ENCODE measurements around the gene BTNL8. TPM values are rescaled to one million over a fixed set of nuclear protein-coding genes. Genes with fewer than 3 reads are reported as not detected.

Gene BTNL8
- total RNA-seq, 4 donors from 2014 or later, result 2.9 TPM; not detected in 3

DNA sequence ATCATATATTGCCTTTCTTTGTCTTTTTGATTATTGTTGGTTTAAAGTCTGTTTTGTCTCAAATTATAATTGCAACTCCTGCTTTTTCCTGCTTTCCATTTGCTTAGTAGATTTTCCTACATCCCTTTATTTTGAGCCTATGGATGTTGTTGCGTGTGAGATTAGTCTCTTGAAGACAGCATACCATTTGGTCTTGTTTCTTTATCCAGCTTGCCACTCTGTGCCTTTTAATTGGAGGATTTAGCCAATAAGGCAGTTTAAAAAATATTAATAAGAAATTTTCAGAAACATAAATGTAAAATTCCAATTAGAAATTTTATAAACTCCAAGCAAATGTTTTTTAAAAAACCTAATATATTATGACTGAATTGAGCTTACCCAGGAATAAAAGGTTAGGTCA lies 24.0 kb downstream of the BTNL8 start:
- no peak for DNase-seq
- Histone ChIP-seq H3K4me3 (no peak overlapping the region), H3K4me1 (no peaks in the 10 kb centered on the region), H3K27ac (no peak overlapping the region), H3K27me3 (peaks cover 0 to 4% of the 10 kb centered on the region in 2 donors), H3K36me3 (no peaks in the 10 kb centered on the region), H3K9me3 (peaks cover 0 to 2% of the 10 kb centered on the region in 2 donors)
- TF ChIP-seq, protein P1, sequence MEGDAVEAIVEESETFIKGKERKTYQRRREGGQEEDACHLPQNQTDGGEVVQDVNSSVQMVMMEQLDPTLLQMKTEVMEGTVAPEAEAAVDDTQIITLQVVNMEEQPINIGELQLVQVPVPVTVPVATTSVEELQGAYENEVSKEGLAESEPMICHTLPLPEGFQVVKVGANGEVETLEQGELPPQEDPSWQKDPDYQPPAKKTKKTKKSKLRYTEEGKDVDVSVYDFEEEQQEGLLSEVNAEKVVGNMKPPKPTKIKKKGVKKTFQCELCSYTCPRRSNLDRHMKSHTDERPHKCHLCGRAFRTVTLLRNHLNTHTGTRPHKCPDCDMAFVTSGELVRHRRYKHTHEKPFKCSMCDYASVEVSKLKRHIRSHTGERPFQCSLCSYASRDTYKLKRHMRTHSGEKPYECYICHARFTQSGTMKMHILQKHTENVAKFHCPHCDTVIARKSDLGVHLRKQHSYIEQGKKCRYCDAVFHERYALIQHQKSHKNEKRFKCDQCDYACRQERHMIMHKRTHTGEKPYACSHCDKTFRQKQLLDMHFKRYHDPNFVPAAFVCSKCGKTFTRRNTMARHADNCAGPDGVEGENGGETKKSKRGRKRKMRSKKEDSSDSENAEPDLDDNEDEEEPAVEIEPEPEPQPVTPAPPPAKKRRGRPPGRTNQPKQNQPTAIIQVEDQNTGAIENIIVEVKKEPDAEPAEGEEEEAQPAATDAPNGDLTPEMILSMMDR (IDR thresholded peaks at IDR 0.05), result no peak
- no peak for TF ChIP-seq POLR2A (IDR thresholded peaks at IDR 0.05)
- intact Hi-C loops (cut with DNase I; ENCODE audit: low total_unique reads), result no loop called here

DNA sequence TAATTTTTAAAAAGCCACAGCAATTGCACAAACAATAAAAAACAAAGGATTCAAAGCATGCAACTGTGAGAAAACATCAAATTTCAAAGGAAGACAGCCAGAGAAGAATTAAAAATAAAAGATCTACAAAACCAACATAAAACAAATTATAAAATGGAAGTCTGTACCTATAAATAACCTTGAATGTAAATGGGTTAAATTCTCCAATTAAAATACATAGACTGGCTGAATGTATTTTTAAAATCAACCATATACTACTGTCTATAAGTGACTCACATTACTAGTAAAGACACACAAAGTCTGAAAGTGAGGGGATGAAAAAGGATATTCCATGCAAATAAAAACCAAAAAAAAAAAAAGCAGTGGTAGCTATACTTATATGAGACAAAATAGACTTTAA lies 33.7 kb downstream of the BTNL8 start:
- Histone ChIP-seq H3K4me1 (no peaks in the 10 kb centered on the region), H3K27me3 (no peaks in the 10 kb centered on the region), H3K36me3 (no peaks in the 10 kb centered on the region), H3K4me3 (no peak overlapping the region), H3K27ac (no peak overlapping the region), H3K9me3 (no peaks in the 10 kb centered on the region)
- intact Hi-C loops (cut with DNase I; ENCODE audit: low total_unique reads), result no loop called here
- no peak for DNase-seq
- TF ChIP-seq, protein P1 (IDR thresholded peaks at IDR 0.05), result no peak

DNA sequence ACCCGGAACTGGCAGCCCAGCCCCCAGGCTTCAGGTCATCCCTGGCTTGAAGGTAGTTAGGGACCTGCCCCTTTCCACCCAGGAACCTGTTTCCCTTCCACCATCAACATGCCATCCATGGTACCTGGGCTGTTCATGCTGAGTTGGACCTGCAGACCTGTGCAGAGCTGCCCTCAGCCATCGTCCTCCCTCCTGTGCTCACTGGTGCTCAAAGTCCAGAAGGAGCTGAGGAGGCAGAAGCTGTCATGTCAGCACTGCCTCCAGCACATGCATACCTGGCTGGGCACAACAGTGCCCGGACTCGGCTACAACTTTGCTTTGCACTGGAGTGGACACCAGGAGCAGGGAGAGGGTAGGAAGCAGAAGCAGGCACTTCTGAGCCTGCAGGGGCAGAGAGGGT lies 36.2 kb downstream of the BTNL8 start:
- Histone ChIP-seq H3K27me3 (no peaks in the 10 kb centered on the region), H3K36me3 (no peaks in the 10 kb centered on the region), H3K4me1 (no peaks in the 10 kb centered on the region), H3K4me3 (no peak overlapping the region), H3K27ac (no peak overlapping the region), H3K9me3 (no peaks in the 10 kb centered on the region)
- intact Hi-C loops (cut with DNase I; ENCODE audit: low total_unique reads), result no loop called here
- DNase-seq, result no peak
- no peak for TF ChIP-seq POLR2A (IDR thresholded peaks at IDR 0.05)
- TF ChIP-seq, protein P1 (IDR thresholded peaks at IDR 0.05), result no peak

DNA sequence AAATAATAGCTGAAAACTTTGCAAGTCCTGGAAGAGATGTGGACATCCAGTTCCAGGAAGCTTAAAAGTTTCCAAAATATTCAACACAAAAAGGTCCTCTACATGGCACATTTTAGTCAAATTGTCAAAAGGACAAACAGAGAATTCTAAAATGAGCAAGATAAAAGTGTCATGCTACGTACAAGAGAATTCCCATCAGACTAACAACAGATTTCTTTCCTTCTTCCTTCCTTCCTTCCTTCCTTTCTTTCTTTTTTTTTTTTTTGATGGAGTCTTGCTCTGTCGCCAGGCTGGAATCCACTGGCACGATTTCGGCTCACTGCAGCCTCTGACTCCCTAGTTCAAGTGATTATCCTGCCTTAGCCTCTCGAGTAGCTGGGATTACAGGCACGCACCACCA lies 39.3 kb downstream of the BTNL8 start:
- Histone ChIP-seq H3K27ac (no peak overlapping the region), H3K4me1 (no peaks in the 10 kb centered on the region), H3K36me3 (no peaks in the 10 kb centered on the region), H3K27me3 (no peaks in the 10 kb centered on the region), H3K9me3 (no peaks in the 10 kb centered on the region), H3K4me3 (no peak overlapping the region)
- intact Hi-C loops (cut with DNase I; ENCODE audit: low total_unique reads), result no loop called here
- TF ChIP-seq, protein P1 (IDR thresholded peaks at IDR 0.05), result no peak
- no peak for TF ChIP-seq POLR2A (IDR thresholded peaks at IDR 0.05)
- no peak for DNase-seq

DNA sequence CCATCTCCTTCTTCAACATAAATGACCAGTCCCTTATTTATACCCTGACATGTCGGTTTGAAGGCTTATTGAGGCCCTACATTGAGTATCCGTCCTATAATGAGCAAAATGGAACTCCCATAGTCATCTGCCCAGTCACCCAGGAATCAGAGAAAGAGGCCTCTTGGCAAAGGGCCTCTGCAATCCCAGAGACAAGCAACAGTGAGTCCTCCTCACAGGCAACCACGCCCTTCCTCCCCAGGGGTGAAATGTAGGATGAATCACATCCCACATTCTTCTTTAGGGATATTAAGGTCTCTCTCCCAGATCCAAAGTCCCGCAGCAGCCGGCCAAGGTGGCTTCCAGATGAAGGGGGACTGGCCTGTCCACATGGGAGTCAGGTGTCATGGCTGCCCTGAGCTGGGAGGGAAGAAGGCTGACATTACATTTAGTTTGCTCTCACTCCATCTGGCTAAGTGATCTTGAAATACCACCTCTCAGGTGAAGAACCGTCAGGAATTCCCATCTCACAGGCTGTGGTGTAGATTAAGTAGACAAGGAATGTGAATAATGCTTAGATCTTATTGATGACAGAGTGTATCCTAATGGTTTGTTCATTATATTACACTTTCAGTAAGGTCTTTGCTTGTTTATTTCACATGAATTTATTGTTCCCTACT lies 51.5 kb downstream of the BTNL8 start:
- H3K9me3 ChIP-seq, result no peaks in the 10 kb centered on the region
- TF ChIP-seq, protein P1 (IDR thresholded peaks at IDR 0.05), result no peak
- no peak for TF ChIP-seq POLR2A (IDR thresholded peaks at IDR 0.05)
- H3K36me3 ChIP-seq, result no peaks in the 10 kb centered on the region
- H3K4me1 ChIP-seq, result no peaks in the 10 kb centered on the region
- no peak overlapping the region for H3K27ac ChIP-seq
- intact Hi-C loops (cut with DNase I; ENCODE audit: low total_unique reads), result no loop called here
- no peak for DNase-seq
- H3K4me3 ChIP-seq, result no peak overlapping the region
- no peaks in the 10 kb centered on the region for H3K27me3 ChIP-seq
